GM18508 (cell line): ENCODE results near the gene HNRNPH2.

Source experiments
- ATAC-seq: cut with Tn5 transposase; IDR thresholded peaks from one replicate; pipeline ENCODE4 v1.9.1; 2021; ENCODE audit warnings: moderate number of reproducible peaks; ENCODE audit not compliant: insufficient read depth, unreplicated experiment

HNRNPH2 gene

DNA sequence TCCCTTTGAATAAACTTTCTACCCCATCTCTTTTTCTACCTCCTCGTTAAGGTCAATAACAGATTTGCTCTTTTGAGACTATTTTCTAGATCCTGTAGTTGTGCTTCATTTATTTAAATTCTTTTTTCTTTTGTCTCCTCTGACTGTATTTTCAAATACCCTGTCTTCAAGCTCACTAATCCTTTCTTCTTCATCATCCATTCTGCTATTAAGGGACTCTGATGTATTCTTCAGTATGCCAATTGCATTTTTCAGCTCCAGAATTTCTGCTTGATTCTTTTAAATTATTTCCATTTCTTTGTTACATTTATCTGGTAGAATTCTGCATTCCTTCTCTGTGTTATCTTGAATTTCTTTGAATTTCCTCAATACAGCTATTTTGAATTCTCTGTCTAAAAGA, 41.3 kb downstream of the HNRNPH2 start:
- ATAC-seq = no peak

DNA sequence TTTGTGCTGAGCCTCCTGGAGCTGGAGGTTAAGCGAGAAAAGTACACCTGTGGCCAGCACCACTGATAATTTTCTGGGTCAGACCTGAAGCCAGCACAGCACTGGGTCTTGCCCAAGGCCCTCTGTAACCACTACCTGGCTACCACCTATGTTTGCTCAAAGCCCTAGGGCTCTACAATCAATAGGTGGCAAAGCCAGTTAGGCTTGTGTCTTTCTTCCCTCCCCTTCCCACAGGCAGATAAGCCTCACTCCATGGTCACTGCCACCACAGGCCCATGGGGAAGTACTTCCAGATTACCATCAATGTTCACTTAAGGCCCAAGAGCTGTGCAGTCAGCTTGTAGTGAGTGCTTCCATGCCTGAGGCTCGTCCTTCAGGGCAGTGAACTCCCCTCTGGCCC, 42.1 kb downstream of the HNRNPH2 start:
- no peak for ATAC-seq

GRCh38 chrX:101450961-101451360, 42.9 kb downstream of the HNRNPH2 start:
- ATAC-seq = no peak

DNA sequence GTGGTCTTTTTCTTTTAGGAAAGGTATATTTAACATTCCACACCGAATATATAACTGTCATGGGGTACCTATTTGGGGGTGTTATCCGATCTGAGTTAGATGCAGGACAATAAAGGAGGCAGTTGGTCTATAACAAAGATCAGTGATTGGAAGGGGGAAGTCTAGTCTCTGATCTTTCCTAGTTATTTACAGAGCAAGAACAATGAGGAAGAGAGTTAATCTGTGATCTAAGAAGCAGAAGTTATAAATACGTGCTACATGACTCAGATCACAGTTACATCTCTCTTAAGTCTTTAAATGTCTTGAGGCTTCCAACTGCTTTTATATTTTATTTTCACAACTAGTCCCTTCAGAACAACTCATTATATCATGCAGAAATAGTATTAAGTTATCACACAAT, 44.0 kb downstream of the HNRNPH2 start:
- ATAC-seq = no peak

- no peak for ATAC-seq
Measured at GRCh38 chrX:101460669-101461068, 52.6 kb downstream of the HNRNPH2 start.

DNA sequence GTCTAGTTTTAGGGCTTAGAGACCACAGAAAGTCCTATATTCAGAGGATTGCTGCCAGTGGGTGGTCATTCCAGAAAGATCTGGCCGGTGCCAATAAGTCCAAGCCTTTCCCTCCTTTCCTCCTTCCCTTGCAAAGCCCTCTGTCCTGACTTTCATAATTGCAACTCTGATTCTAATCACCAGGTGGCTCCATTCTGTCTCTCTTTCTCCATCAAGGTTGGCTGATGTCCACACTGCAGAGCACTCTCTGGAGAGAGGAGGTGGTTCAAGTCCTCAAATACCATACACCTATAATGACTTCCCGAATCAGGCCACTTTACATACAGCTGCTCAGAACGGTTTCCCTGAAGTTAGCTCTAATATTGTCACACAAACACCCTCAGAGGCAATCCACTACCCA, 54.9 kb downstream of the HNRNPH2 start:
- no peak for ATAC-seq
